GM19395 (cell line): Measurements from ENCODE around the gene PRTFDC1.
"Not testable (repeated sequence)": the region's sequence is repeated elsewhere in the genome, so short reads cannot be mapped to it uniquely, and the experiment has no call there.

Source experiments
- ATAC-seq: cut with Tn5 transposase; IDR thresholded peaks from one replicate; pipeline ENCODE4 v1.9.1; 2021; ENCODE audit warnings: mild to moderate bottlenecking, moderate library complexity; ENCODE audit not compliant: unreplicated experiment

Gene PRTFDC1

DNA sequence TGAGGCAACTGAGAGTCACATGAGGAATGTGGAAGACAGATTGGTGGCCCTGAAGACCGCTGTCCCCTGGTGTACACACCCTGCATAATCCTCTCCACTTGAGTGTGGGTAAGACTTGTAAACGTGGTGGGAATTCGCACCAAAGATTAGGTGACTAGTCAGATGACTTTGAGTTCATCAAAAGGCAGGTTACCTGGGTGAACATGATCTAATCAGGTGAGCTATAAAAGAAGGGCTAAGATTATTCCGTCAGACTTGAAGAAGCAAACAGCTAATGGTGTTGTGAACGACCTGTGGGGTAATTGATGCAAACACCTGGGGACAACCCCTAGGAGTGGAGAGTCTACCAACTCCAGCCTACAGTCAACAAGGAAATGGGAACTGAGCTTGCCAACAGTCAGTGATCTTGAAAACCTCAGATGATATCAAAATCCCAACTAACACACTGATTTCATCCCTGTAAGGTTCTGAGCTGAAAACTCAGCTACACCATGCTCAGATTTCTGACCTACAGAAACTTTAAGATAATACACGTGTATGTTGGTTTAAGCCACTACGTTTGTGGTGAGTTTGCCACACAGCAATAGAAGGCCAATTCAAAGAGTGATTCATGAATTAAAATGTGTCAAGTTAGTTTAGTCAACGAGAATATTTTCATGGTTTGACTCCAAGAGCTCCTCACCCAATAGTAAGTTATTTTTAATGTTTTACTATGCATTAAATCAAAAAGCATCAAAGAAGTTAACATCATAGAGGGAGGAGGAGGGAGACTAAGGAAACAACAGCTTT, 16.7 kb downstream of the PRTFDC1 start:
- no peak for ATAC-seq

- no peak for ATAC-seq
Measured at GRCh38 chr10:24931236-24931635, 21.2 kb downstream of the PRTFDC1 start.

- ATAC-seq = peak; percentile 64
Measured at GRCh38 chr10:24930427-24930826, 22.0 kb downstream of the PRTFDC1 start.

GRCh38 chr10:24929904-24930303, 22.5 kb downstream of the PRTFDC1 start:
- no peak for ATAC-seq

DNA sequence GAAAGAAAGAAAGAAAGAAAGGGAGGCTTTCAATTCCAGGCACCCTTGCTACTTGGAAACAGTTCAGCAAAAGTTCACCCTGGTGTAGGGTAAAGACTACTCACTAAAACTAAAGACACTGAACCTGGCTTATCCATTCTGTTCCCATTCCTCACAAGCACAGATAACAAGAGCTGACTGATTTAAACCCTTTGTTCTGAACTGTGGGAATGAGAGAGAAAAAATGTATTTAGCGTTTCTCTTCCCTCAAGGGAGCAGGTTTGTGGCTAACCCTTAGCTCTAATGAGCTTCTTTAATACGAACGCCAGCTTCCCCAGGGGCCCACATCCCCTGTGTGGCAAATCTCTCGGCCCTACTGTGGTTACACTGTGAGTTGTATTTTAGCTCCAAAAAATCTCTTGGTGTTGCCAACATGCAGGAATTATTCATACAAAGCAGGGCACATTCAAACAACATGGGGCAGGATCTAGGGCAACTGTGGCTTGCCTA, 23.3 kb downstream of the PRTFDC1 start:
- ATAC-seq = no peak

DNA sequence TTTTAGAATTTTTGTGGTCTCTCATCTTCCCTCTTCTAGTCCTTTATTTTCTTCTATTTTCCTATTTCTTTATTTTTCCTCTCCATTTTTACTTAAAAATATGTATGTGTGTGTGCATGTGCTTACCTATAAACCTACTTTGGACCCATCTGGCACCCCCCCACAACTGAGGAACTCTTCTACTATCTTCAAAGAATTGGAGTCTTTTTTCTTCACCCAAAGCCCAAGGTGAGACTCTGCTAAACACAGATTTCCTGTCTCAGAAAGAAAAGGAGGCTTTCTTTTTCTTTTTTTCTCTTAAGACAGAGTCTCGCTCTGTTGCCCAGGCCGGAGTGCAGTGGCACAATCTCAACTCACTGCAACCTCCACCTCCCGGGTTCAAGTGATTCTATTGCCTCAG, 24.2 kb downstream of the PRTFDC1 start:
- ATAC-seq = no peak

DNA sequence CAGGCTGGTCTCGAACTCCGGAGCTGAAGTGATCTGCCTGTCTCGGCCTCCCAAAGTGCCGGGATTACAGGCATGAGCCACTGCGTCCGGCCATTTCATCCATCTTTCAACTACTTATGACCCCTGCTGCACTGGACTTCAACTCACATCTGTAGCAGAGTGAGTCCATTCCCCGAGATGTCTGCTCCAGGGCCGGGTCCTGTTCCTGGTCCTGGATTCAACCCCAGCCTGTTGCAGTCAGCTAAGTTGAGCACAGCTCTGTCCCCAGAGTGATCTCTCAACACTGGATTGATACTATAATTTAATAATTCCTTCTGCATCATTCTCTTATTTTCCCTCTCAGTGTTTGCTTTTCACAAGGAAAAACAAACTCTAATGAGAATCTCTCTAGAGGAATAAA, 25.8 kb downstream of the PRTFDC1 start:
- ATAC-seq = no peak

GRCh38 chr10:24925799-24926198, 26.6 kb downstream of the PRTFDC1 start:
- no peak for ATAC-seq

- ATAC-seq = not testable (repeated sequence)
Measured at GRCh38 chr10:24924483-24924882, 27.9 kb downstream of the PRTFDC1 start.

DNA sequence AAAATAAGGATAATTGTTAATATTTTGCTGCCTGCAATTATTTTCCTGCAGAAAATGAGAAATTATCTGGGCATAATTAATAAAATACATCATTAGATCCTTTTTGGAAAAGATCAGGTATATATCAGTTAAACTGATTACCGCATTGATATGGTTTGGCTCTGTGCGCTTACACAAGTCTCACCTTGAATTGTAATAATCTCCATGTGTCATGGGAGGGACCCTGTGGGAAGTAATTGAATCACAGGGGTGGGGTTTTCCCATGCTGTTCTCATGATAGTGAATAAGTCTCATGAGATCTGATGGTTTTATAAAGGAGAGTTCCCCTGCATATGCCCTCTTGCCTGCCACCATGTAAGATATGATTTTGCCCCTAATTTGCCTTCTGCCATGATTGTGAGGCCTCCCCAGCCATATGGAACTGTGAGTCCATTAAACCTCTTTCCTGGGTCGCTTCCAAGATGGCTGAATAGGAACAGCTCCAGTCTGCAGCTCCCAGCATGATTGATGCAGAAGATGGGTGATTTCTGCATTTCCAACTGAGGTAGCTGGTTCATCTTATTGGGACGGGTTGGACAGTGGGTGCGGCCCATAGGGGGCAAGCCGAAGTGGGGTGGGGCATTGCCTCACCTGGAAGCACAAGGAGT, 30.1 kb downstream of the PRTFDC1 start:
- ATAC-seq = not testable (repeated sequence)

- ATAC-seq = peak; percentile 89
Measured at GRCh38 chr10:24920907-24921881, 31.2 kb downstream of the PRTFDC1 start.

GRCh38 chr10:24920192-24920591, 32.2 kb downstream of the PRTFDC1 start:
- not testable (repeated sequence) for ATAC-seq

- not testable (repeated sequence) for ATAC-seq
Measured at GRCh38 chr10:24919629-24920028, 32.8 kb downstream of the PRTFDC1 start.

- ATAC-seq = no peak
Measured at GRCh38 chr10:24917979-24918378, 34.4 kb downstream of the PRTFDC1 start.

- no peak for ATAC-seq
Measured at GRCh38 chr10:24917493-24917892, 34.9 kb downstream of the PRTFDC1 start.

DNA sequence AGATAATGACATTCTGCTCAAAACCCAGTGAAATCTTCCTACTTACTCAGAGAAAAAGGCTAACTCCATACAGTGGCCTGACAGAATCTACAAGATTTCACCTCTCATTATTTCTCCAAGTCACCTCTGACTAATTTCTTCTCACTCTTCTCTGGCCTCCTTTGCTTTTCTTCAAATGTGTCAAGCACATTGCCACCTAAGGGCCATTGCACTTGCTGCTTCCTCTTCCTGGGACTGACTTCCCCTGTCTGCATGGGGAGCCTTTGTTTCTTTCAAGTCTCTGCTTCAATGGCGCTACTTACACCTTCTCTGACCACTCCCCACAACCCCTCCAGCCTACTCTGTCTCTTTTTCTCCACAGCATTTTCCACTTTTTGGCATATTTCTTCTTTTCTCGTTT, 36.0 kb downstream of the PRTFDC1 start:
- no peak for ATAC-seq

- no peak for ATAC-seq
Measured at GRCh38 chr10:24915304-24915703, 37.1 kb downstream of the PRTFDC1 start.

- ATAC-seq = no peak
Measured at GRCh38 chr10:24914148-24914547, 38.3 kb downstream of the PRTFDC1 start.

- no peak for ATAC-seq
Measured at GRCh38 chr10:24912215-24912614, 40.2 kb downstream of the PRTFDC1 start.

DNA sequence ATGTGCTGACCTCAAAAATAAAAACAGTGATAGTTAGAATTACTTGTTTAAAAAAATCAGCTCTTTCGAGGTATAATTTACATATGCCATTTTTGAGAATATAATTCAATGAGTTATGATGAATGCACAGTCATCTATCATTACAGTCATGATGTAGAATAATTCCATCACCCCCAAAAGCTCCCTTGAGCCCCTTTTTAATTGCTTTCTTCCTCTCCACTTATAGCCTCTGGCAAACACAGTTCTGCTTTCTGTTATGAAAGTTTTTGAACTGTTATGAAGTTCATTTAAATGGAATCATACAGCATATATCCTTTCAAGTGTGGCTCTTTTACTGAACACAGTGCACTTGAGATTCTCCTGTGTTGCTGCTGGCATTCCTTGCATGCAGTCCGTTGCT, 41.4 kb downstream of the PRTFDC1 start:
- no peak for ATAC-seq

DNA sequence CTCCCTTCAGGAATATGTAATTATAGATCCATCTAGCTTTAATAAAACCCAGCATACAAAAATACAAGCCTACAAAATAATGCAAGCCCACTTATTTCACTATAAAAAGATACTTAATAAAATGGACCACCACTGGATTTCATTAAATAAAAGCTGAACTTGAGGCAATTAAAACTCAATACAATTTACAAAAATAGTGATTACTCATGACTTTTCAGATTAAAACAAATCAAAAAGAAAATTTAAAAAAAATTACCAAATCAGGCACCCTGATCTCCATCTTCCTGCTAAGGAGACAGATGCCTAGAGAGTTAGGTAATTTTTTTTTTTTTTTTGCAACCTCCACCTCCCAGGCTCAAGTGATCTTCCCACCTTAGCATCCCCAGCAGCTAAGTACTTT, 41.8 kb downstream of the PRTFDC1 start:
- no peak for ATAC-seq
